ENCODE measurements around the gene PCBP3.

The PCBP3 gene

GRCh38 chr21:45763506-45763905, 120.0 kb downstream of the PCBP3 start:
- no peak for DNase-seq

- no peak for DNase-seq
Measured at GRCh38 chr21:45764792-45765191, 121.3 kb downstream of the PCBP3 start.

GRCh38 chr21:45765375-45765774, 121.8 kb downstream of the PCBP3 start:
- no peak for DNase-seq

- DNase-seq: no peak
Measured at GRCh38 chr21:45766055-45766454, 122.5 kb downstream of the PCBP3 start.

- DNase-seq: no peak
Measured at GRCh38 chr21:45766501-45766900, 123.0 kb downstream of the PCBP3 start.

GRCh38 chr21:45767071-45768006, 123.8 kb downstream of the PCBP3 start:
- no peak for DNase-seq

GRCh38 chr21:45768011-45768739, 124.7 kb downstream of the PCBP3 start:
- no peak for DNase-seq

- DNase-seq: no peak
Measured at GRCh38 chr21:45768740-45769048, 125.2 kb downstream of the PCBP3 start.

- no peak for DNase-seq
Measured at GRCh38 chr21:45769294-45769693, 125.8 kb downstream of the PCBP3 start.

GRCh38 chr21:45769896-45770295, 126.4 kb downstream of the PCBP3 start:
- no peak for DNase-seq

GRCh38 chr21:45772180-45772579, 128.7 kb downstream of the PCBP3 start:
- DNase-seq: no peak

GRCh38 chr21:45774291-45774690, 130.8 kb downstream of the PCBP3 start:
- DNase-seq: no peak

- no peak for DNase-seq
Measured at GRCh38 chr21:45776971-45777370, 133.4 kb downstream of the PCBP3 start.

- DNase-seq: no peak
Measured at GRCh38 chr21:45778686-45779085, 135.2 kb downstream of the PCBP3 start.

- DNase-seq: no peak
Measured at GRCh38 chr21:45779226-45779625, 135.7 kb downstream of the PCBP3 start.

GRCh38 chr21:45780647-45781046, 137.1 kb downstream of the PCBP3 start:
- no peak for DNase-seq

GRCh38 chr21:45781741-45782140, 138.2 kb downstream of the PCBP3 start:
- no peak for DNase-seq

- DNase-seq: no peak
Measured at GRCh38 chr21:45786660-45787059, 143.1 kb downstream of the PCBP3 start.

- DNase-seq: no peak
Measured at GRCh38 chr21:45787371-45787770, 143.8 kb downstream of the PCBP3 start.

GRCh38 chr21:45788198-45788597, 144.7 kb downstream of the PCBP3 start:
- no peak for DNase-seq

GRCh38 chr21:45788637-45789506, 145.3 kb downstream of the PCBP3 start:
- no peak for DNase-seq

GRCh38 chr21:45790427-45790826, 146.9 kb downstream of the PCBP3 start:
- no peak for DNase-seq

All from T-helper 9 cell (primary cell).